IPS-20b (cell line): Measurements from ENCODE around the gene SNX32.

Source experiments
- H3K27ac ChIP-seq: one replicate; pipeline ENCODE4 v1.5.1; 2013; ENCODE audit warnings: low read length
- H3K27me3 ChIP-seq: 2 replicates; pipeline ENCODE4 v1.6.1; 2013; ENCODE audit warnings: mild to moderate bottlenecking, low read length, inconsistent platforms; ENCODE audit not compliant: insufficient read depth
- H3K36me3 ChIP-seq: 2 replicates; pipeline ENCODE4 v1.6.1; 2013; ENCODE audit warnings: low read depth, mild to moderate bottlenecking, inconsistent platforms, low read length, moderate library complexity; ENCODE audit not compliant: insufficient read depth
- H3K4me1 ChIP-seq: 2 replicates; pipeline ENCODE4 v1.6.1; 2013; ENCODE audit warnings: mild to moderate bottlenecking, control low read depth, inconsistent platforms, low read length, moderate library complexity; ENCODE audit not compliant: insufficient read depth
- H3K4me3 ChIP-seq: 2 replicates; pipeline ENCODE4 v1.5.1; 2013; ENCODE audit warnings: mild to moderate bottlenecking, low read length, inconsistent platforms
- H3K9ac ChIP-seq: 2 replicates; pipeline ENCODE4 v1.6.1; 2013; ENCODE audit warnings: low read depth, mild to moderate bottlenecking, inconsistent platforms, low read length, moderate library complexity
- H3K9me3 ChIP-seq: 2 replicates; pipeline ENCODE4 v1.6.1; 2013; ENCODE audit warnings: mild to moderate bottlenecking, low read depth, low read length, inconsistent platforms; ENCODE audit not compliant: insufficient read depth

The SNX32 gene

DNA sequence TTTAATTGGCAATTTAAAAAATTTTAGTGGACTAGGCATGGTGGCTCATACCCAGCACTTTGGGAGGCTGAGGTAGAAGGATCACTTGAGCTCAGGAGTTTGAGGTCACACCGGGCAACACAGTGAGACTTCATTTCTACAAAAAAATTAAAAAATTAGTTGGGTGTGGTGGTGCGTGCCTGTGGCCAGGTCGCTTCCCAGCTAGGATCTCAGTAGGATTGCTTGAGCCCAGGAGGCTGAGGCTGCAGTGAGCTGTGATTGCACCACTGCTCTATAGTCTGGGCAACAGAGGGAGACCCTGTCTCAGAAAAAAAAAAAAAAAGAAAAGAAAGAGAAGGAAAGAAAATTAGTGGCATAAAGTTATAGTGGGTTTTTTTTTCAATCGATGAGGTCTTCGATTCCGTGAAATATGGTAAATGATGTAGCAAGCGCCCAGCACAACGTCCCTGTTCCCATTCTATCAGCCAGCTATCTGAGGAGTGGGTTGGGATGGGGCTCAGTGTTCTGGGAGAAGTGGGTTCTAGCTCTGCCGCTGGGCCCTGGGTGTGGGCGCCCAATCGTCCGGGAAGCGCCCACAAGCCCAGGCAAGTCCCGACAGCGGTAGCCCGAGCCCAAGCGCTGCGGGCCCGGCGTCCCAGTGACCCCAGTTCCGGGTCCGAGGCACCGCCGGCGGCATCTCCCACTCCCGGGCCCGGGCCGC is 65.0 kb downstream of the SNX32 start:
- peaks cover 70% of the 10 kb centered on the region for H3K27me3 ChIP-seq
- H3K9ac ChIP-seq, result peak overlapping the region; percentile 53; the same call in 1 of the 2 replicates
- H3K27ac ChIP-seq, result no peak overlapping the region
- H3K9me3 ChIP-seq, result no peaks in the 10 kb centered on the region
- H3K4me1 ChIP-seq, result no peaks in the 10 kb centered on the region; the same call in 1 of the 2 replicates
- peak overlapping the region; percentile 65; the same call in 1 of the 2 replicates for H3K4me3 ChIP-seq
- no peaks in the 10 kb centered on the region for H3K36me3 ChIP-seq

- H3K27ac ChIP-seq, result no peak overlapping the region
- H3K4me1 ChIP-seq, result no peaks in the 10 kb centered on the region; the same call in 1 of the 2 replicates
- H3K9me3 ChIP-seq, result no peaks in the 10 kb centered on the region
- H3K4me3 ChIP-seq, result peak overlapping the region; percentile 65
- peaks cover 74% of the 10 kb centered on the region for H3K27me3 ChIP-seq
- H3K9ac ChIP-seq, result peak overlapping the region; percentile 53
- no peaks in the 10 kb centered on the region for H3K36me3 ChIP-seq
Observed at GRCh38 chr11:65899356-65900124, 65.8 kb downstream of the SNX32 start.

DNA sequence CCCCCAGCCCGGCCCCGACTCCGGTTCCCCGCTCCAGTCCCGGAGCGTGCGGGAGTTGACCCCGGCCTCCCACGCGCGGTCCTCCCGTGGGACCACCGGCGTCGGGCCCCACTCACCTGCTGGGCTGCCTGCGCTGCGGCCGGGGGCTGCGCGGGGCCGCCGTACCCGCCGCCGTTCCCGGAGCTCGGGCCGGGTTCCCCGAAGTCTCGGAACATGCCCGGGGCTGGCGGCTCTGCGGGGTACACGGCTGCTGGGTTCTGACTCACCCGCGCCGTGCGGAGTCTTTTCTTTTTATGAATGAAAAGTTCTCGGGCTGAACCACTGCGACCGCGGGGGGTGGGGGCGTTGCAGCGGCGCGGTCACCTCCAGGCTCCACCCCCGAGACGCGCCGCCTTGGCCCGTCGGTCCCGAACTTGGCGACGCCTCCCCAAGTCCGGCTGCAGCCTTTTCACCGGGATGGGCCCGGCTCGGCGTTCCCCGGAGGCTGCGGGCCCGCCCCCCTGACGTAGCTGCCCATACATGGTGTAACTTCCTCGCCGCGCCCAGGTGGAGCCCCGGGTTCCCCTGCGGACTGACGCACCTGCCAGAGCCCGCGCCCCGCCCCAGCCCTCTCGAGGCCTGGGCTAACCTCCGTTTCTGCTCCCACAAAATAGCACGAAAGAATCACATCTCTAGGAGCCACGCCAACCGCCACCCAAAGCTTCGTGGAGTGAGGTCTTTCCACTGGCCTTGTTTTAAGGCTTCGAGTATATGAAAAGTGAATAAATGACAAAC is 66.5 kb downstream of the SNX32 start, which contains the start of gene FOSL1:
Gene FOSL1, minus strand, starts transcription at position 264 of the 774 bp plus-strand sequence. Its CDS starts 49 bp downstream, at position 215.
- H3K27me3 ChIP-seq, result peaks cover 74% of the 10 kb centered on the region
- H3K27ac ChIP-seq, result no peak within 1 kb of the TSS
- no peaks in the 10 kb centered on the region; the same call in 1 of the 2 replicates for H3K4me1 ChIP-seq
- no peaks in the 10 kb centered on the region for H3K36me3 ChIP-seq
- no peaks in the 10 kb centered on the region for H3K9me3 ChIP-seq
- H3K4me3 ChIP-seq, result peak within 1 kb of the TSS; percentile 65
- H3K9ac ChIP-seq, result peak within 1 kb of the TSS; percentile 53

DNA sequence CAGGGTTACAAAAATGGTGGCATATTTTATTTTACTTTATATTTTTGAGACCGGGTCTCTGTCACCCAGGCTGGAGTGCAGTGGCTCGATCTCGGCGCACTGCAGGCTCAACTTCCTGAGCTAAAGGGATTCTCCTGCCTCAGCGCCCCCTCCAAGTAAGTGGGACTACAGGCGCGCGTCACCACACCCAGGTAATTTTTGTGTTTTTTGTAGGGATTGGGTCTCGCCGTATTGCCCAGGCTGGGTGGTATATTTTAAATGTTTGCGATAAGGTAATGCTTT is 67.1 kb downstream of the SNX32 start:
- Histone ChIP-seq H3K9me3 (no peaks in the 10 kb centered on the region), H3K36me3 (no peaks in the 10 kb centered on the region), H3K27ac (no peak overlapping the region), H3K27me3 (peaks cover 74% of the 10 kb centered on the region), H3K9ac (no peak overlapping the region), H3K4me3 (peak overlapping the region; percentile 65; the same call in 1 of the 2 replicates), H3K4me1 (no peaks in the 10 kb centered on the region; the same call in 1 of the 2 replicates)

- Histone ChIP-seq H3K27me3 (peaks cover 72% of the 10 kb centered on the region), H3K36me3 (no peaks in the 10 kb centered on the region), H3K4me1 (no peaks in the 10 kb centered on the region; the same call in 1 of the 2 replicates), H3K27ac (no peak overlapping the region), H3K9ac (no peak overlapping the region), H3K9me3 (no peaks in the 10 kb centered on the region), H3K4me3 (no peak overlapping the region)
Observed at GRCh38 chr11:65903068-65903481, 69.3 kb downstream of the SNX32 start.
